ENCODE measurements around the gene HYAL2. TPM values are rescaled to one million over a fixed set of nuclear protein-coding genes. Genes with fewer than 3 reads are reported as not detected.

Gene HYAL2
- total and polyA plus RNA-seq, 2 donors from 2014 or later: 93.2 to 142 TPM

- intact Hi-C loops (cut with DNase I): no loop called here
- DNase-seq: peak in 2 of 5 donors; percentile 26 to 67
- Histone ChIP-seq H3K4me1 (ENCODE audit: control insufficient read depth in 2 of 3, insufficient read depth in 2 of 3, low read depth in 1 of 3, low read length in 3 of 3) (peaks cover 0 to 8% (median 4%) of the 10 kb centered on the region in 3 donors), H3K27ac (ENCODE audit: low read depth in 2 of 2, low read length in 2 of 2) (peak overlapping the region in 1 of 2 donors; percentile 32), H3K36me3 (ENCODE audit: control insufficient read depth in 2 of 3, insufficient read depth in 3 of 3, low read length in 3 of 3) (no peaks in the 10 kb centered on the region), H3K9me3 (ENCODE audit: control insufficient read depth in 2 of 3, insufficient read depth in 1 of 3, low read length in 3 of 3) (no peaks in the 10 kb centered on the region), H3K4me3 (ENCODE audit: low read length in 3 of 3) (no peak overlapping the region), H3K9ac (ENCODE audit: low read length in 3 of 3) (peak overlapping the region in 1 of 3 donors; percentile 26), H3K27me3 (ENCODE audit: control insufficient read depth, insufficient read depth, low read length) (peaks cover 8% of the 10 kb centered on the region)
- FAIRE-seq: no peak
- TF ChIP-seq, protein P1, sequence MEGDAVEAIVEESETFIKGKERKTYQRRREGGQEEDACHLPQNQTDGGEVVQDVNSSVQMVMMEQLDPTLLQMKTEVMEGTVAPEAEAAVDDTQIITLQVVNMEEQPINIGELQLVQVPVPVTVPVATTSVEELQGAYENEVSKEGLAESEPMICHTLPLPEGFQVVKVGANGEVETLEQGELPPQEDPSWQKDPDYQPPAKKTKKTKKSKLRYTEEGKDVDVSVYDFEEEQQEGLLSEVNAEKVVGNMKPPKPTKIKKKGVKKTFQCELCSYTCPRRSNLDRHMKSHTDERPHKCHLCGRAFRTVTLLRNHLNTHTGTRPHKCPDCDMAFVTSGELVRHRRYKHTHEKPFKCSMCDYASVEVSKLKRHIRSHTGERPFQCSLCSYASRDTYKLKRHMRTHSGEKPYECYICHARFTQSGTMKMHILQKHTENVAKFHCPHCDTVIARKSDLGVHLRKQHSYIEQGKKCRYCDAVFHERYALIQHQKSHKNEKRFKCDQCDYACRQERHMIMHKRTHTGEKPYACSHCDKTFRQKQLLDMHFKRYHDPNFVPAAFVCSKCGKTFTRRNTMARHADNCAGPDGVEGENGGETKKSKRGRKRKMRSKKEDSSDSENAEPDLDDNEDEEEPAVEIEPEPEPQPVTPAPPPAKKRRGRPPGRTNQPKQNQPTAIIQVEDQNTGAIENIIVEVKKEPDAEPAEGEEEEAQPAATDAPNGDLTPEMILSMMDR (IDR thresholded peaks at IDR 0.05; ENCODE audit: borderline replicate concordance, extremely low read depth, insufficient read depth): no peak
Observed at GRCh38 chr3:50276762-50277101, 45.8 kb downstream of the HYAL2 start.

DNA sequence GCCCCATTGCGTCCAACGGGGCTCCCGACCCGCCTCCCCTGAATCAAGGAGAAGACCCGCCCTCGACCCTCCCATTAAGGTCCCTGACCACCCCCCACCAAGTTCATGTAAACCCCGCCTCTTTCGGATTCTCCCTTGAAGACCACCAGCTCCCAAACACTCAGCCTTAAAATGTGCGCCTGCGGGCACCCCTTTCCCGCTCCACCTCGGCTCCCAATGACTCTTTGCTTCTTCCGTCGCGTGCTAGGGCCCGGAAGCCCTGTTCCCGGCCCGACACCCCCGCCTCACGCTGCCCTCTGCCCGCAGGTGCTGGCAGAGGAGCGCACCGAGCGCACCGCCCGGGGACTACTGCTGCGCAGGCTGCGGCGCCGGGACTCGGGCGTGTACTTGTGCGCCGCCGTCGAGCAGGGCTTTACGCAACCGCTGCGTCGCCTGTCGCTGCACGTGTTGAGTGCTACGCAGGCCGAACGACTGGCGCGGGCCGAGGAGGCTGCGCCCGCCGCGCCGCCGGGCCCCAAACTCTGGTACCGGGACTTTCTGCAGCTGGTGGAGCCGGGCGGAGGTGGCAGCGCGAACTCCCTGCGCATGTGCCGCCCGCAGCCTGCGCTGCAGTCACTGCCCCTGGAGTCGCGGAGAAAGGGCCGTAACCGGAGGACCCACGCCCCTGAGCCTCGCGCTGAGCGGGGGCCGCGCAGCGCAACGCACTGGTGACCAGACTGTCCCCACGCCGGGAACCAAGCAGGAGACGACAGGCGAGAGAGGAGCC is 46.4 kb downstream of the HYAL2 start:
- peaks cover 8% of the 10 kb centered on the region for H3K27me3 ChIP-seq (ENCODE audit: control insufficient read depth, insufficient read depth, low read length)
- intact Hi-C loops (cut with DNase I): no loop called here
- H3K4me1 ChIP-seq (ENCODE audit: control insufficient read depth in 2 of 3, insufficient read depth in 2 of 3, low read depth in 1 of 3, low read length in 3 of 3): peaks cover 0 to 14% (median 10%) of the 10 kb centered on the region in 3 donors
- H3K9ac ChIP-seq (ENCODE audit: low read length in 3 of 3): no peak overlapping the region
- FAIRE-seq (no peak), DNase-seq (peak in 4 of 5 donors; percentile 30 to 76 (median 52))
- H3K4me3 ChIP-seq (ENCODE audit: low read length in 3 of 3): no peak overlapping the region
- no peaks in the 10 kb centered on the region for H3K9me3 ChIP-seq (ENCODE audit: control insufficient read depth in 2 of 3, insufficient read depth in 1 of 3, low read length in 3 of 3)
- H3K36me3 ChIP-seq (ENCODE audit: control insufficient read depth in 2 of 3, insufficient read depth in 3 of 3, low read length in 3 of 3): no peaks in the 10 kb centered on the region
- H3K27ac ChIP-seq (ENCODE audit: low read depth in 2 of 2, low read length in 2 of 2): no peak overlapping the region
- TF ChIP-seq, protein P1 (IDR thresholded peaks at IDR 0.05; ENCODE audit: borderline replicate concordance, extremely low read depth, insufficient read depth): no peak

DNA sequence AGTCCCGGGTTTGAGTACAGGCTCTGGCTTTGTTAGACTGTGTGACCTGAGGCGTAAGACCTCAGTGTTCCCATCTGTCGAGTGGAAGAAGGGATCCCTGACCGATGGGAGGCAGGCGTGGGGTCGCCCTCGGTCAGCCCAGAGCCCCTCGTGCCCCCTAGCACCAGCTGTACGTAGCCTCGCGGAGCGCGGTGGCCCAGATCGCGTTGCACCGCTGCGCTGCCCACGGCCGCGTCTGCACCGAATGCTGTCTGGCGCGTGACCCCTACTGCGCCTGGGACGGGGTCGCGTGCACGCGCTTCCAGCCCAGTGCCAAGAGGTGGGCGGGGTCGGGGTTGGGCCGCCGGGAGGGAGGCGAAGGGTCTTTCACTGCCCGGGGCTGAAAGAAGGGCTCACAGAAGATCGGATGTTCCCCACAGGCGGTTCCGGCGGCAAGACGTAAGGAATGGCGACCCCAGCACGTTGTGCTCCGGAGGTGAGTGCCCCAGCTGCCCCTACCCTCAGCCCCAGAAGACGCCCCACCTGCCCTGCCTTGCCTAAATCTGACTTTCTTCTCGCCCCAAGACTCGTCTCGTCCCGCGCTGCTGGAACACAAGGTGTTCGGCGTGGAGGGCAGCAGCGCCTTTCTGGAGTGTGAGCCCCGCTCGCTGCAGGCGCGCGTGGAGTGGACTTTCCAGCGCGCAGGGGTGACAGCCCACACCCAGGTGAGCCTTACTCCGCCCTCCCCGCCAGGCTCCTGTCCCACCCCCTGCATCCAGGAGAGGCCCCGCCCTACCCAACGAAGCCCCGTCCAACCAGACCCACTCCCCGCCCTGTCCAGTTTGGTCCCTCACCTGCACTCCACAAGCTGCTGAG is 47.2 kb downstream of the HYAL2 start:
- no peak overlapping the region for H3K4me3 ChIP-seq (ENCODE audit: low read length in 3 of 3)
- no peaks in the 10 kb centered on the region for H3K36me3 ChIP-seq (ENCODE audit: control insufficient read depth in 2 of 3, insufficient read depth in 3 of 3, low read length in 3 of 3)
- H3K9me3 ChIP-seq (ENCODE audit: control insufficient read depth in 2 of 3, insufficient read depth in 1 of 3, low read length in 3 of 3): no peaks in the 10 kb centered on the region
- peaks cover 8% of the 10 kb centered on the region for H3K27me3 ChIP-seq (ENCODE audit: control insufficient read depth, insufficient read depth, low read length)
- no peak overlapping the region for H3K27ac ChIP-seq (ENCODE audit: low read depth in 2 of 2, low read length in 2 of 2)
- intact Hi-C loops (cut with DNase I): no loop called here
- TF ChIP-seq, protein P1 (IDR thresholded peaks at IDR 0.05; ENCODE audit: borderline replicate concordance, extremely low read depth, insufficient read depth): no peak
- peaks cover 0 to 19% (median 17%) of the 10 kb centered on the region in 3 donors for H3K4me1 ChIP-seq (ENCODE audit: control insufficient read depth in 2 of 3, insufficient read depth in 2 of 3, low read depth in 1 of 3, low read length in 3 of 3)
- H3K9ac ChIP-seq (ENCODE audit: low read length in 3 of 3): no peak overlapping the region
- no peak for FAIRE-seq
- peak in 3 of 5 donors; percentile 44 to 79 (median 75) for DNase-seq
